SK-N-SH (cell line): ENCODE measurements around the gene MIPEP.

Experiments
- CTCF ChIP-seq: fragments of 200-600 bp; sonication (generic); IDR thresholded peaks from 2 replicates; pipeline ENCODE4 v1.6.1; 2017; ENCODE audit warnings: antibody characterized with exemption, mild to moderate bottlenecking, moderate library complexity
- RCOR1 ChIP-seq: fragments of 150-350 bp; IDR thresholded peaks from 2 replicates; pipeline ENCODE4 v1.6.1; 2017; ENCODE audit warnings: antibody characterized with exemption, low read length
- RFX5 ChIP-seq: IDR thresholded peaks from 2 replicates; pipeline ENCODE4 v1.6.1; 2012; ENCODE audit warnings: mild to moderate bottlenecking, improper control_type of control experiment, low read length
- SIN3A ChIP-seq: IDR thresholded peaks from 2 replicates; pipeline ENCODE4 v1.6.1; 2012; ENCODE audit warnings: low read depth, mild to moderate bottlenecking, low read length, moderate library complexity, borderline replicate concordance

- TF ChIP-seq RFX5 = no peak
- TF ChIP-seq RCOR1 = no peak
- TF ChIP-seq CTCF = no peak
- no peak for TF ChIP-seq SIN3A
Measured at GRCh38 chr13:23728807-23729206, 160.4 kb downstream of the MIPEP start.
